Ishikawa (cell line): ENCODE measurements around the gene CPNE4.

Experiments used
- CEBPB ChIP-seq: IDR thresholded peaks from 2 replicates; pipeline ENCODE4 v1.6.1; 2012
- CREB1 ChIP-seq: IDR thresholded peaks from 2 replicates; pipeline ENCODE4 v1.6.1; 2012; ENCODE audit warnings: low read depth
- EGR1 ChIP-seq: IDR thresholded peaks from 2 replicates; pipeline ENCODE4 v1.6.1; 2012
- EP300 ChIP-seq: IDR thresholded peaks from 2 replicates; pipeline ENCODE4 v1.6.1; 2012; ENCODE audit warnings: borderline replicate concordance
- FOXM1 ChIP-seq: IDR thresholded peaks from 2 replicates; pipeline ENCODE4 v1.6.1; 2012; ENCODE audit warnings: low read depth, borderline replicate concordance
- MAX ChIP-seq: IDR thresholded peaks from 2 replicates; pipeline ENCODE4 v1.6.1; 2012
- NFIC ChIP-seq: IDR thresholded peaks from 2 replicates; pipeline ENCODE4 v1.6.1; 2012
- RAD21 ChIP-seq: IDR thresholded peaks from 2 replicates; pipeline ENCODE4 v1.6.1; 2012; ENCODE audit warnings: low read depth
- REST ChIP-seq: IDR thresholded peaks from 2 replicates; pipeline ENCODE4 v1.6.1; 2012; ENCODE audit warnings: low read depth, mild to moderate bottlenecking
- TAF1 ChIP-seq: IDR thresholded peaks from 2 replicates; pipeline ENCODE4 v1.6.1; 2012; ENCODE audit warnings: low read depth, mild to moderate bottlenecking
- TCF12 ChIP-seq: IDR thresholded peaks from 2 replicates; pipeline ENCODE4 v1.6.1; 2012; ENCODE audit warnings: low read depth
- TEAD4 ChIP-seq: IDR thresholded peaks from 2 replicates; pipeline ENCODE4 v1.6.1; 2012
- USF1 ChIP-seq: IDR thresholded peaks from 2 replicates; pipeline ENCODE4 v1.6.1; 2012
- YY1 ChIP-seq: IDR thresholded peaks from 2 replicates; pipeline ENCODE4 v1.6.1; 2012; ENCODE audit warnings: low read depth
- ZBTB7A ChIP-seq: IDR thresholded peaks from 2 replicates; pipeline ENCODE4 v1.6.1; 2012; ENCODE audit warnings: low read depth

Gene CPNE4

GRCh38 chr3:131747466-131747865, 287.3 kb downstream of the CPNE4 start:
- TF ChIP-seq RAD21 (no peak), MAX (no peak), USF1 (no peak), TEAD4 (no peak), CREB1 (no peak), NFIC (no peak), CEBPB (no peak)

- TF ChIP-seq EP300, result no peak
- no peak for TF ChIP-seq USF1
- no peak for TF ChIP-seq EGR1
- TF ChIP-seq CREB1, result no peak
- no peak for TF ChIP-seq ZBTB7A
- no peak for TF ChIP-seq TAF1
- TF ChIP-seq REST, result no peak
- TF ChIP-seq RAD21, result no peak
- TF ChIP-seq YY1, result no peak
- no peak for TF ChIP-seq CEBPB
- no peak for TF ChIP-seq FOXM1
- no peak for TF ChIP-seq TEAD4
- TF ChIP-seq NFIC, result no peak
- no peak for TF ChIP-seq MAX
- TF ChIP-seq TCF12, result no peak
Observed at GRCh38 chr3:131744765-131745164, 290.0 kb downstream of the CPNE4 start.

- TF ChIP-seq NFIC (no peak), FOXM1 (no peak), RAD21 (no peak)
Observed at GRCh38 chr3:131743126-131743525, 291.7 kb downstream of the CPNE4 start.

- no peak for TF ChIP-seq YY1
- no peak for TF ChIP-seq CEBPB
Observed at GRCh38 chr3:131739211-131739610, 295.6 kb downstream of the CPNE4 start.

- TF ChIP-seq CEBPB (no peak), FOXM1 (no peak), EP300 (no peak), TEAD4 (no peak), YY1 (no peak), ZBTB7A (no peak), REST (no peak), TCF12 (no peak), TAF1 (no peak), EGR1 (no peak), RAD21 (no peak), MAX (no peak), USF1 (no peak), CREB1 (no peak), NFIC (no peak)
Observed at GRCh38 chr3:131738095-131738494, 296.7 kb downstream of the CPNE4 start.

GRCh38 chr3:131735544-131735943, 299.3 kb downstream of the CPNE4 start:
- TF ChIP-seq CREB1 (no peak), MAX (no peak), EGR1 (no peak), FOXM1 (no peak), ZBTB7A (no peak), TAF1 (no peak), CEBPB (no peak), RAD21 (no peak), NFIC (0 out of 2 replicates have a peak, but pooled peaks have one; percentile 9)
